GM20000 (cell line): ENCODE results near the gene LRRC18.

Experiments
- DNase-seq: peaks from one replicate; pipeline ENCODE4 v3.0.0; 2012; ENCODE audit warnings: low spot score
- TF ChIP-seq, protein P1 (sequence below): IDR thresholded peaks from 2 replicates; pipeline ENCODE4 v1.5.1; 2012; ENCODE audit warnings: mild to moderate bottlenecking, control low read depth; ENCODE audit errors: extremely low read depth, missing control alignments

LRRC18 gene

DNA sequence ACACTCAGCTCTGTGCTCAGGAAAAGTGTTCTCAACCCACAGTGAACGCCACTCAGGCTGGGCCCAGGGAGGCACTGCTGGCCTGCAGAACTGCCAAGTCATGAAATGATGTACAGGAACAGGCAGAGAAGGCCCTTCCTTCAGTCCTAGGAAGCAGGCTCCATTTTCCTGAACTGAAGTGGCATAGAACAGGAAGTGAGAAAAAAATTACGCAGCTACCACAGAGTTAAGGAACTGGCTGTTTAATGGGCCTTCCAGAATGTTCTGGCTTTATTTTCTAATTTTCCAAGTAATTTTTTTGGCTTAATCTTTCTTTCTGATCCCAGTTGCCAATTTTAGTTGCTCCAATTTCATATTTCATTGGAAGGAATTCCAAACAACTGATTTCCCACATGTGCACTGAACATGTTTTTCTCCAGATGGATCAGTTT, 39.3 kb downstream of the LRRC18 start:
- DNase-seq: no peak
- TF ChIP-seq, protein P1, sequence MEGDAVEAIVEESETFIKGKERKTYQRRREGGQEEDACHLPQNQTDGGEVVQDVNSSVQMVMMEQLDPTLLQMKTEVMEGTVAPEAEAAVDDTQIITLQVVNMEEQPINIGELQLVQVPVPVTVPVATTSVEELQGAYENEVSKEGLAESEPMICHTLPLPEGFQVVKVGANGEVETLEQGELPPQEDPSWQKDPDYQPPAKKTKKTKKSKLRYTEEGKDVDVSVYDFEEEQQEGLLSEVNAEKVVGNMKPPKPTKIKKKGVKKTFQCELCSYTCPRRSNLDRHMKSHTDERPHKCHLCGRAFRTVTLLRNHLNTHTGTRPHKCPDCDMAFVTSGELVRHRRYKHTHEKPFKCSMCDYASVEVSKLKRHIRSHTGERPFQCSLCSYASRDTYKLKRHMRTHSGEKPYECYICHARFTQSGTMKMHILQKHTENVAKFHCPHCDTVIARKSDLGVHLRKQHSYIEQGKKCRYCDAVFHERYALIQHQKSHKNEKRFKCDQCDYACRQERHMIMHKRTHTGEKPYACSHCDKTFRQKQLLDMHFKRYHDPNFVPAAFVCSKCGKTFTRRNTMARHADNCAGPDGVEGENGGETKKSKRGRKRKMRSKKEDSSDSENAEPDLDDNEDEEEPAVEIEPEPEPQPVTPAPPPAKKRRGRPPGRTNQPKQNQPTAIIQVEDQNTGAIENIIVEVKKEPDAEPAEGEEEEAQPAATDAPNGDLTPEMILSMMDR: no peak

DNA sequence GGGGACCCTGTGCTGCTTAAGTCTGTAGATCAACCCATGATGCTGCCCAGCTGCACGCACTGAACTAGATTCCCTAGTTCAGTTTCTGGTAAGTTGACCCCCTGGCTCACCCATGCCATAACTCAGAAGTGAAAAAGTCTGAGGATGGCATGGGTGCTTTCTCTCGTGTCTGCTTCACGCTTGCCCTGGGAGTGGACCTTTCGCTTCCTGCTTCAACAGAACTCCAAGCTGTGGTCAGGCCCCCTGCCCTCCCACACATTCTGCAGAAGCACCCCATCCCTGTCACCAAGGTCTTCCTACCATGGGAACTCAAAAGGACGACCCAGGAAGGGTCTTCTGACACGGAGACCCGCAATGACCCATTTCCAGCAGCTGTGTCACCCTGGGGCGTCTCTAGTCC, 39.9 kb downstream of the LRRC18 start:
- TF ChIP-seq, protein P1: no peak
- DNase-seq: no peak

DNA sequence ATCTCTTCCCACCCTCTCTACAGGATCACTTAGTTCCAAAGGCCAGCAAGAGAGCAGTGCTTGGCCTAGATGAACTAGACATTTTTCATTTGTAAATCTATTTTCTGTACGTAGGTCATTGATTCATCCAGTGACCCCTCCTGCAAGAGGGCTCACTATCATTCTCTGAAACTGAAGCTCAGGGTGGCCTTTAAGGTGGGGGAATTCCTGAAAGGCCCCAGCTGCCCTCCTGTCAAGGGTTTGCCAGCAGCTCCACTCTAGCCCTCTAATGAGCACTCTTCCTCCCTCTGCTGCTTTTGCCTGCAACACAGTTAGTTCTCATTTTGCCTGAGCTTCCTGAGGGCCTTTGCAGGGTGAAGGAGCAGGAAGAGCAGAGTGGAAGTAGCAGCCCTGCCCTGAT, 41.2 kb downstream of the LRRC18 start:
- DNase-seq: no peak
- TF ChIP-seq, protein P1: no peak

DNA sequence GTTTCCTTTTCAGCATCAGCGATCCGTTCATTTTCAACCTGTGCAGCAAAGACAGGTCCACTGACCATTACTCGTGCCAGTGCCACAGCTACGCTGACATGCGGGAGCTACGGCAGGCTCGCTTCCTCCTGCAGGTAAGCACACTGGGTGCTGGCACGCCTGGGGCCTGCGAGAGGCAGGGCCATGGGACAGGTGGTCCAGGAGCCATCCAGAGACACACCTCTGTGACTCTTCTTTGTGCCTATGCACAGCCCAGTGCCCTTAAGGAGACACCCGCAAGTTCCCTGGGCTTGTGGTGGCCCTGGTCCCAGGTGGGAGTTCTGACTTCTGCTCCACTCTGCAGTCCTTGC, 42.2 kb downstream of the LRRC18 start:
- TF ChIP-seq, protein P1: no peak
- DNase-seq: no peak

DNA sequence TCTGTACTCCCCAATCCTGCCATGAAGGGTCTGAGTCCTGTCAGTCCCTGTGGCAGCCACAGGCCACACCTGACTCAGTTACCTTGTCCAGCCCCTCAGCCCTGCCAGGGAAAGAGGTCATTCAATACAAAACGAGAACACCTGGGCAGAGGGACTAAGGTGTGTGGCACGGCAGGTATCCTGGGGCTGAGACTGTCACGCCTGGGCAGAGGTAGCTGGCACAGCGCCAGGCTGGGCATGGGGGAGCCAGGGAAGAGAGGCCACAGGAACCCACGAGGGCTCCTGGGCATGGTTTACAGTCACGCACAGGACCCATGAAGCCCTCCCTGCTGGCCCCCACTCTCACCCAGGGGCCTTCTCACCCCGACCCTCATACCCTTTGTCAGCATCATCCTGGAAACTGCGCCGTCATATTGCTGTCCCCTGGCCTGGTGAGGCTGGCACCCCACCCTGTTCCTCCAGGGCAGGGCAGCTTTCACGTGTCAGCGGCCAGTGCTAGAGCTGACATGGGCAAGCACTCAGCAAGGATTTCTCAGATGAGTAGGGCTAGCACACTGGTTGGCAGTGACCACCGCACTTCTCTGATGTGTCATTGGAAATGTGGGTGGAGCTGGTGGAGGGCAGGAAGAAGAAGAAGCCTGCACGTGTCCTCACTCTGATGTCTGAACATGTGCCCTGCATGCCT, 42.7 kb downstream of the LRRC18 start:
- TF ChIP-seq, protein P1: no peak
- DNase-seq: no peak

DNA sequence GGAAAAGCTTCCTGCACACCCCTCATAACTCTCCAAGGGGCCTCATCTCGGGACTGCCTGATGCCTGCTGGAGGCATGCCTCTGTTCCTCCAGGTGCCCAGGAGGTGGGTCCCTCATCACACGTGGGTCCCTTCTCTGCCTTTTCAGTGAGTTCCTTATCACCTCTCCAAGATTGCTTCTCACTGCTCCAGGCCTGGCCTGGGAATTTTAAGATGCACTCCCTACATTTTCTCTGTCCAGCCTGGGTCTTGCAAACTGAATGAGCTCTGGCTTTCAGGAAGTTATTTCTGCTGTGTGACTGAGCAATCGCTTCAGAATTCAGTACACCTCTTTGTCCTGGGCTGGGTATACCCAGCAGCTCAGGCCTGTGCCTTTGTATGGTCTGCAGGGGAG, 43.8 kb downstream of the LRRC18 start:
- TF ChIP-seq, protein P1: no peak
- no peak for DNase-seq

DNA sequence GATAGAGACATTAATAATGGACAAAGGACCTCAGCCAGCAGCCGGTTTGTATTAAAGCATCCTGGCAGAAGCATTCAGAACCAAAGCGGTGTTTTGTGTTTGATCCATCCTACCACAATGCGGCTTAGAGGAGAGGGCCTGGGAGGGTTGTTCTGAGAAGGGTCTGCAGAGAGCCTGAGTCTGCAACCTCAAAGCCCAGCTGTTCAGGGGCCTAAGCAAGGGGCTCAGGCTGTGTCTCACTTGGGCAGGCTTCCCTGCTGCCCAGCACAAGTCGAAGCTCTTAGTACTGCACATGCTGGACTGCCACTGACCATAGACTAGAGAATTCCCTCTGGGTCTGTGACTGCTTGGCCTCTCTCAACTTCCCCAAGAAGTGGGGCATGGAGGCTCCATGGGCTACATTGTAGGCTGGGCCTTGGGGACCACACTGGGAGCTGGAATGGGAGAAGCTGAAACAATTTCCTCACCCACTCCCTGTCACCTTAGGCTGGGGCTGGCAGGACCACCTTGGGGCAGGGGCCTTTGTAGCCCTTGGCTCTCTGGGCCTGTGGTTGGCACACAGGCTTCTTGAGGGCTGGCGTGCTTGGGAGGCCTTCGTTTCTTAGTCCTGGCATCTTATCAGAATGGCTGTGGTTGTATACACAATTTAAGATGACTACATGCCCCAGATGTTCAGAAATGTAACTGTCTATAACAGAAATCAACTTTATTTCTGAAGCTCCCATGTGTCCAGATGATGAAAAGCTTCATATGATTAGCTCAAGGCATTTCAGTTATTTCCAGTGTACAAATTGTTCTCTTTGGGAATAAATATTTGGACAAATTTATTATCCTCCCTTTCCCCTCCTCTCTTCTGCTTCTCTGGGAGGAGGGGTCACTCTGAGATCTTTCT, 44.5 kb downstream of the LRRC18 start:
- DNase-seq: no peak
- TF ChIP-seq, protein P1: no peak
